GM19467 (cell line): ENCODE results near the gene RXRG.
"Not testable (repeated sequence)": the region's sequence is repeated elsewhere in the genome, so short reads cannot be mapped to it uniquely, and the experiment has no call there.

ENCODE experiments used
- ATAC-seq: cut with Tn5 transposase; IDR thresholded peaks from one replicate; pipeline ENCODE4 v1.9.1; 2021; ENCODE audit warnings: mild to moderate bottlenecking, moderate library complexity; ENCODE audit not compliant: unreplicated experiment

Gene RXRG

GRCh38 chr1:165444897-165445370 lies at the start of gene RXRG:
TSS of gene RXRG (minus strand) at chr1:165445126. CDS start at chr1:165444893, 233 bp downstream.
- ATAC-seq: no peak

- ATAC-seq: no peak
These were observed 48.0 kb upstream of the RXRG start for GRCh38 chr1:165492845-165493373.

- ATAC-seq: no peak
These were observed 45.2 kb upstream of the RXRG start for GRCh38 chr1:165490175-165490574.

GRCh38 chr1:165487921-165488320 lies 43.0 kb upstream of the RXRG start:
- no peak for ATAC-seq

- ATAC-seq: no peak
These were observed 41.7 kb upstream of the RXRG start for GRCh38 chr1:165486663-165487062.

GRCh38 chr1:165485716-165486115 lies 40.8 kb upstream of the RXRG start:
- no peak for ATAC-seq

- no peak for ATAC-seq
These were observed 39.6 kb upstream of the RXRG start for GRCh38 chr1:165484532-165484931.

- ATAC-seq: no peak
These were observed 38.5 kb upstream of the RXRG start for GRCh38 chr1:165483412-165483811.

- ATAC-seq: no peak
These were observed 37.0 kb upstream of the RXRG start for GRCh38 chr1:165481820-165482532.

GRCh38 chr1:165476776-165477175 lies 31.9 kb upstream of the RXRG start:
- no peak for ATAC-seq

- no peak for ATAC-seq
These were observed 29.3 kb upstream of the RXRG start for GRCh38 chr1:165474196-165474595.

GRCh38 chr1:165473081-165473480 lies 28.2 kb upstream of the RXRG start:
- ATAC-seq: no peak

- no peak for ATAC-seq
These were observed 23.9 kb upstream of the RXRG start for GRCh38 chr1:165468726-165469249.

GRCh38 chr1:165468253-165468652 lies 23.3 kb upstream of the RXRG start:
- no peak for ATAC-seq

GRCh38 chr1:165467706-165468105 lies 22.8 kb upstream of the RXRG start:
- no peak for ATAC-seq

- ATAC-seq: no peak
These were observed 19.1 kb upstream of the RXRG start for GRCh38 chr1:165463978-165464377.

- not testable (repeated sequence) for ATAC-seq
These were observed 14.8 kb upstream of the RXRG start for GRCh38 chr1:165459683-165460082.

- no peak for ATAC-seq
These were observed 11.9 kb upstream of the RXRG start for GRCh38 chr1:165456861-165457260.

GRCh38 chr1:165456114-165456513 lies 11.2 kb upstream of the RXRG start:
- no peak for ATAC-seq

GRCh38 chr1:165455111-165455510 lies 10.2 kb upstream of the RXRG start:
- no peak for ATAC-seq

GRCh38 chr1:165454091-165454610 lies 9.2 kb upstream of the RXRG start:
- ATAC-seq: no peak
